ENCODE measurements around the gene PIP5K1C. TPM values are rescaled to one million over a fixed set of nuclear protein-coding genes. Genes with fewer than 3 reads are reported as not detected.

PIP5K1C gene
- total and polyA plus RNA-seq, 9 of the 15 experiments (the other 6 are each of a cell fraction or from before 2014, with no cell fraction given), result 0.38 to 22.1 (median 4.1) TPM

GRCh38 chr19:3670796-3671679, 29.2 kb downstream of the PIP5K1C start (continued):
- TF ChIP-seq ZNF143 (CRISPR knock-in tag; IDR thresholded peaks at IDR 0.05) (no peak), ARID3B (CRISPR knock-in tag; IDR thresholded peaks at IDR 0.05; ENCODE audit: borderline replicate concordance) (no peak), NFE2 (IDR thresholded peaks at IDR 0.05; ENCODE audit: low read depth) (peak; percentile 96), IRF9 (tag; IDR thresholded peaks at IDR 0.05) (peak; percentile 41; the same call in 1 of the 2 replicates), HEY1 (CRISPR knock-in tag; IDR thresholded peaks at IDR 0.05; ENCODE audit: borderline replicate concordance) (no peak), TFE3 (CRISPR knock-in tag; IDR thresholded peaks at IDR 0.05) (no peak), ZNF239 (CRISPR knock-in tag; IDR thresholded peaks at IDR 0.05) (no peak), ZNF282 (CRISPR knock-in tag; IDR thresholded peaks at IDR 0.05) (no peak), POLR2A (conservative IDR thresholded peaks at IDR 0.05) (peak; percentile 38; the same call in 1 of the 2 replicates), ZNF347 (CRISPR knock-in tag; IDR thresholded peaks at IDR 0.05; ENCODE audit: low read depth) (no peak), XRCC4 (IDR thresholded peaks at IDR 0.05; ENCODE audit: extremely low read depth, insufficient read depth, insufficient read length) (no peak), EP400 (IDR thresholded peaks at IDR 0.05) (peak; percentile 42; the same call in 1 of the 2 replicates), NCOA1 (IDR thresholded peaks at IDR 0.05; ENCODE audit: low read depth) (peak; percentile 66; the same call in 1 of the 2 replicates), MCM3 (IDR thresholded peaks at IDR 0.05) (no peak), DMBX1 (CRISPR knock-in tag; IDR thresholded peaks at IDR 0.05; ENCODE audit: borderline replicate concordance) (no peak), ZNF263 (CRISPR knock-in tag; IDR thresholded peaks at IDR 0.05; ENCODE audit: borderline replicate concordance) (peak; percentile 46; the same call in 1 of the 2 replicates), ZNF212 (CRISPR knock-in tag; IDR thresholded peaks at IDR 0.05) (no peak), CBFB (CRISPR knock-in tag; IDR thresholded peaks at IDR 0.05) (no peak), NCOA4 (IDR thresholded peaks at IDR 0.05; ENCODE audit: partially characterized antibody) (no peak)
